ENCODE measurements around the gene TUBGCP3.

- TF ChIP-seq CTCF (IDR thresholded peaks at IDR 0.05; ENCODE audit: insufficient read depth, low read depth, low read length) (no peak), EZH2 (IDR thresholded peaks at IDR 0.05; ENCODE audit: insufficient read depth, low read length) (no peak)
These were observed 8.3 kb upstream of the TUBGCP3 start for GRCh38 chr13:112596235-112596634.
